ENCODE measurements around the gene SMU1. TPM values are rescaled to one million over a fixed set of nuclear protein-coding genes. Genes with fewer than 3 reads are reported as not detected.

SMU1 gene
- total and polyA plus RNA-seq, 2 experiments from 2014 or later = 15.8 to 25.1 TPM

GRCh38 chr9:33022303-33022702, 54.2 kb downstream of the SMU1 start:
- Histone ChIP-seq H3K27ac (no peak overlapping the region), H2AFZ (no peak overlapping the region), H3K4me2 (no peak overlapping the region), H4K20me1 (ENCODE audit: insufficient read depth, poor library complexity, severe bottlenecking) (peaks cover 17% of the 10 kb centered on the region), H3K36me3 (replicated peaks; ENCODE audit: insufficient read depth, low read depth) (no peaks in the 10 kb centered on the region), H3K9me2 (replicated peaks; ENCODE audit: insufficient read depth) (no peaks in the 10 kb centered on the region), H3K4me1 (ENCODE audit: insufficient read depth) (peaks cover 14% of the 10 kb centered on the region), H3K4me3 (no peak overlapping the region), H3K9me3 (ENCODE audit: low read depth) (no peaks in the 10 kb centered on the region), H3K79me2 (peaks cover 66% of the 10 kb centered on the region), H3K27me3 (no peaks in the 10 kb centered on the region)
- no peak for TF ChIP-seq EZH2 (IDR thresholded peaks at IDR 0.05; ENCODE audit: borderline replicate concordance)
- TF ChIP-seq EZH2phosphoT487 (IDR thresholded peaks at IDR 0.05; ENCODE audit: low read depth, severe bottlenecking, unreplicated experiment) = no peak
- no peak for TF ChIP-seq CTCF (IDR thresholded peaks at IDR 0.05; ENCODE audit: poor library complexity)
- 95% methylated on average over 3 of the region's 3 CpGs for WGBS (ENCODE audit: low lambda C conversion rate, missing lambda C conversion rate)
- no peak for DNase-seq (ENCODE audit: low spot score)

- WGBS (ENCODE audit: low lambda C conversion rate, missing lambda C conversion rate) = 96% methylated on average over 24 of the region's 25 CpGs
- DNase-seq (ENCODE audit: low spot score) = no peak
- Histone ChIP-seq H3K36me3 (replicated peaks; ENCODE audit: insufficient read depth, low read depth) (no peaks in the 10 kb centered on the region), H3K9me2 (replicated peaks; ENCODE audit: insufficient read depth) (no peaks in the 10 kb centered on the region), H4K20me1 (ENCODE audit: insufficient read depth, poor library complexity, severe bottlenecking) (no peaks in the 10 kb centered on the region), H3K4me3 (no peak overlapping the region), H2AFZ (no peak overlapping the region), H3K27me3 (no peaks in the 10 kb centered on the region), H3K79me2 (peaks cover 45% of the 10 kb centered on the region), H3K4me1 (ENCODE audit: insufficient read depth) (peaks cover 8% of the 10 kb centered on the region), H3K9me3 (ENCODE audit: low read depth) (no peaks in the 10 kb centered on the region), H3K27ac (no peak overlapping the region), H3K4me2 (no peak overlapping the region)
- TF ChIP-seq EZH2phosphoT487 (IDR thresholded peaks at IDR 0.05; ENCODE audit: low read depth, severe bottlenecking, unreplicated experiment) (no peak), EZH2 (IDR thresholded peaks at IDR 0.05; ENCODE audit: borderline replicate concordance) (no peak), CTCF (IDR thresholded peaks at IDR 0.05; ENCODE audit: poor library complexity) (no peak)
Measured at GRCh38 chr9:33019797-33020196, 56.7 kb downstream of the SMU1 start.

- H3K36me3 ChIP-seq (replicated peaks; ENCODE audit: insufficient read depth, low read depth) = no peaks in the 10 kb centered on the region
- H3K4me2 ChIP-seq = no peak overlapping the region
- WGBS (ENCODE audit: low lambda C conversion rate, missing lambda C conversion rate) = 93% methylated on average over 6 of the region's 6 CpGs
- H3K9me2 ChIP-seq (replicated peaks; ENCODE audit: insufficient read depth) = no peaks in the 10 kb centered on the region
- H3K27ac ChIP-seq = no peak overlapping the region
- no peaks in the 10 kb centered on the region for H3K9me3 ChIP-seq (ENCODE audit: low read depth)
- no peak for TF ChIP-seq CTCF (IDR thresholded peaks at IDR 0.05; ENCODE audit: poor library complexity)
- TF ChIP-seq EZH2 (IDR thresholded peaks at IDR 0.05; ENCODE audit: borderline replicate concordance) = no peak
- TF ChIP-seq EZH2phosphoT487 (IDR thresholded peaks at IDR 0.05; ENCODE audit: low read depth, severe bottlenecking, unreplicated experiment) = no peak
- H3K27me3 ChIP-seq = no peaks in the 10 kb centered on the region
- no peak for DNase-seq (ENCODE audit: low spot score)
- no peaks in the 10 kb centered on the region for H3K4me1 ChIP-seq (ENCODE audit: insufficient read depth)
- H3K79me2 ChIP-seq = peaks cover 23% of the 10 kb centered on the region
- H4K20me1 ChIP-seq (ENCODE audit: insufficient read depth, poor library complexity, severe bottlenecking) = no peaks in the 10 kb centered on the region
- H3K4me3 ChIP-seq = no peak overlapping the region
- H2AFZ ChIP-seq = no peak overlapping the region
Measured at GRCh38 chr9:33017283-33018041, 59.0 kb downstream of the SMU1 start.

Measured in hepatocyte (in vitro differentiated cells).